ENCODE data around the gene CTSS.
A peak's percentile ranks its signal among the peaks of the same experiment; 100 is the strongest.
"Not testable (repeated sequence)": the region's sequence is repeated elsewhere in the genome, so short reads cannot be mapped to it uniquely, and the experiment has no call there.

CTSS gene

GRCh38 chr1:150765296-150765976 lies at the start of gene CTSS:
Gene CTSS (minus strand): TSS chr1:150765778. CDS start chr1:150764763, 1,015 bp downstream.
- peak; percentile 39 for DNase-seq (ENCODE audit: low spot score)

GRCh38 chr1:150813028-150813707 lies 47.6 kb upstream of the CTSS start:
- DNase-seq (ENCODE audit: low spot score), result peak; percentile 55

- DNase-seq (ENCODE audit: low spot score), result no peak
Measured at GRCh38 chr1:150810958-150811659, 45.5 kb upstream of the CTSS start.

GRCh38 chr1:150809651-150810050 lies 44.1 kb upstream of the CTSS start:
- DNase-seq (ENCODE audit: low spot score), result no peak

- no peak for DNase-seq (ENCODE audit: low spot score)
Measured at GRCh38 chr1:150808846-150809245, 43.3 kb upstream of the CTSS start.

- DNase-seq (ENCODE audit: low spot score), result no peak
Measured at GRCh38 chr1:150808121-150808520, 42.5 kb upstream of the CTSS start, which contains the start of gene CTSK. Gene CTSK (minus strand): TSS chr1:150808260. CDS start chr1:150806805, 1,455 bp downstream.

GRCh38 chr1:150807249-150808023 lies 41.9 kb upstream of the CTSS start:
- no peak for DNase-seq (ENCODE audit: low spot score)

GRCh38 chr1:150805899-150806298 lies 40.3 kb upstream of the CTSS start:
- DNase-seq (ENCODE audit: low spot score), result no peak

- no peak for DNase-seq (ENCODE audit: low spot score)
Measured at GRCh38 chr1:150804671-150805070, 39.1 kb upstream of the CTSS start.

- no peak for DNase-seq (ENCODE audit: low spot score)
Measured at GRCh38 chr1:150799089-150799488, 33.5 kb upstream of the CTSS start.

- DNase-seq (ENCODE audit: low spot score), result no peak
Measured at GRCh38 chr1:150798525-150798924, 32.9 kb upstream of the CTSS start.

- DNase-seq (ENCODE audit: low spot score), result no peak
Measured at GRCh38 chr1:150796374-150796773, 30.8 kb upstream of the CTSS start.

GRCh38 chr1:150793778-150794177 lies 28.2 kb upstream of the CTSS start:
- not testable (repeated sequence) for DNase-seq (ENCODE audit: low spot score)

GRCh38 chr1:150793221-150793620 lies 27.6 kb upstream of the CTSS start:
- no peak for DNase-seq (ENCODE audit: low spot score)

- DNase-seq (ENCODE audit: low spot score), result no peak
Measured at GRCh38 chr1:150791585-150791984, 26.0 kb upstream of the CTSS start.

- DNase-seq (ENCODE audit: low spot score), result no peak
Measured at GRCh38 chr1:150789396-150789795, 23.8 kb upstream of the CTSS start.

GRCh38 chr1:150788946-150789345 lies 23.4 kb upstream of the CTSS start:
- DNase-seq (ENCODE audit: low spot score), result no peak

- DNase-seq (ENCODE audit: low spot score), result no peak
Measured at GRCh38 chr1:150787455-150787854, 21.9 kb upstream of the CTSS start.

GRCh38 chr1:150780510-150780909 lies 14.9 kb upstream of the CTSS start:
- DNase-seq (ENCODE audit: low spot score), result no peak

GRCh38 chr1:150778409-150778808 lies 12.8 kb upstream of the CTSS start:
- DNase-seq (ENCODE audit: low spot score), result no peak

GRCh38 chr1:150777544-150777943 lies 12.0 kb upstream of the CTSS start:
- DNase-seq (ENCODE audit: low spot score), result no peak

- not testable (repeated sequence) for DNase-seq (ENCODE audit: low spot score)
Measured at GRCh38 chr1:150775931-150776505, 10.4 kb upstream of the CTSS start.
